GM12801 (cell line): ENCODE results near the gene TM4SF5.

Experiments
- TF ChIP-seq, protein P1 (sequence below): IDR thresholded peaks from one replicate; pipeline ENCODE4 v1.5.1; 2011; ENCODE audit warnings: control low read depth; ENCODE audit not compliant: insufficient read length; ENCODE audit errors: extremely low read depth

TM4SF5 gene

GRCh38 chr17:4810696-4811290 lies 39.1 kb downstream of the TM4SF5 start:
- TF ChIP-seq, protein P1, sequence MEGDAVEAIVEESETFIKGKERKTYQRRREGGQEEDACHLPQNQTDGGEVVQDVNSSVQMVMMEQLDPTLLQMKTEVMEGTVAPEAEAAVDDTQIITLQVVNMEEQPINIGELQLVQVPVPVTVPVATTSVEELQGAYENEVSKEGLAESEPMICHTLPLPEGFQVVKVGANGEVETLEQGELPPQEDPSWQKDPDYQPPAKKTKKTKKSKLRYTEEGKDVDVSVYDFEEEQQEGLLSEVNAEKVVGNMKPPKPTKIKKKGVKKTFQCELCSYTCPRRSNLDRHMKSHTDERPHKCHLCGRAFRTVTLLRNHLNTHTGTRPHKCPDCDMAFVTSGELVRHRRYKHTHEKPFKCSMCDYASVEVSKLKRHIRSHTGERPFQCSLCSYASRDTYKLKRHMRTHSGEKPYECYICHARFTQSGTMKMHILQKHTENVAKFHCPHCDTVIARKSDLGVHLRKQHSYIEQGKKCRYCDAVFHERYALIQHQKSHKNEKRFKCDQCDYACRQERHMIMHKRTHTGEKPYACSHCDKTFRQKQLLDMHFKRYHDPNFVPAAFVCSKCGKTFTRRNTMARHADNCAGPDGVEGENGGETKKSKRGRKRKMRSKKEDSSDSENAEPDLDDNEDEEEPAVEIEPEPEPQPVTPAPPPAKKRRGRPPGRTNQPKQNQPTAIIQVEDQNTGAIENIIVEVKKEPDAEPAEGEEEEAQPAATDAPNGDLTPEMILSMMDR: no peak

DNA sequence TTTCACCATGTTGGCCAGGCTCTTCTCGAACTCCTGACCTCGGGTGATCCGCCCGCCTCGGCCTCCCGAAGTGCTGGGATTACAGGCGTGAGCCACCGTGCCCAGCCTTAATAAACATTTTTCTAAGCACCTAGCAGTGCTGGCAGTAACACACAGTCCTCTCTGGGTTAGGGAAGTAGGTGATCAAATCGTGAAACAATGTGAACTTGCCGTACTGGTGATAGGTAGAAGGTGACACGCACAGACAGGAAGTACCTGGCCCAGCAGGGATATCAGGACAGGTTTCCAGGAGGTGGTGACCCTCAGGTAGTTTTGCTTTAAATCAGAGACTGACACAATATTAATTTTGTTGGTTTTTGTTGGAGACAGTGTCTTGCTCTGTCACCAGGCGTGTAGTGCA lies 39.8 kb downstream of the TM4SF5 start:
- TF ChIP-seq, protein P1: no peak

- TF ChIP-seq, protein P1: no peak
Measured at GRCh38 chr17:4812690-4813089, 41.0 kb downstream of the TM4SF5 start.

DNA sequence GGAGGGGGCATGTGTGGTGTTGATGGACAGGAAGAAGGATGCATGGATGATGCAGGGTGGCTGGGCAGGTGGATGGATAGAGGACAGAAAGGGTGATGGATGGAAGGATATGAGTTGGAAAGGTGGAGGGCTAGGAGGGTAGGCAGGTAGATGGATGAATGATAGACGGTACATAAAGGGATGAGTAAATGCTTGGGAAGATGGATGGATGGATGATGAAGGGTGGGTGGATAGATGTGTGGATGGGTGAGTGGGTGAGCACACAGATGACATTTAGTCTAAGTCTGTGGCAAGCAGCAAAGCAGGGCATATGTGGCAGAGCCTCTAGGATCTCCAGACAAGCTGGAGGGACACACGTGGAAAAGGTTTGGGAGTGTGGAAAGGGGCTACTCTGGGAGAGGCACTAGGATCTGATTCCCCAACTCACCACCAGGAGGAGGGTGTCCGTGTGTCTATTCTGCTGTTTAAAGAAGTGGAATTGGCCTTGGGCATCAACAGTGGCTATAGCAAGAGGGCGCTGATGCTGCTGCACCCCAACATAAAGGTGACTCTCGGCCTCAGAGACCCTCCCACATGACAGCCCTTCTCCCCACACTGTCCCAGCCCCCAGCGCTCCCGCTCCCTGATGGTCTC lies 43.5 kb downstream of the TM4SF5 start:
- TF ChIP-seq, protein P1: no peak

DNA sequence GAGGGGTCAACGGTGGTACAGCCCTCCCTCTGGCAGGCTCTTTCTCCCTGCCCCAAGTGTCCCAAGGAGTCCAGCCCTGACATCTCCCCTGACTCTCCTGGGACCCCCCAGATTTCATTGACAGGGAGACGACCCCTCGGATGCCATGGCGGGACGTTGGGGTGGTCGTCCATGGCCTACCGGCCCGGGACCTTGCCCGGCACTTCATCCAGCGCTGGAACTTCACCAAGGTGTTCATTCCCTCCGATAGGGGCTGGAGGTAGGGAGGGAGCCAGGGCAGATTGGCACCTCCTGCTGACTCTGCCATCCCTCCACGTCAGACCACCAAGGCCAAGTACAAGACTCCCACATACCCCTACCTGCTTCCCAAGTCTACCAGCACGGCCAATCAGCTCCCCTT lies 45.1 kb downstream of the TM4SF5 start:
- TF ChIP-seq, protein P1: no peak

DNA sequence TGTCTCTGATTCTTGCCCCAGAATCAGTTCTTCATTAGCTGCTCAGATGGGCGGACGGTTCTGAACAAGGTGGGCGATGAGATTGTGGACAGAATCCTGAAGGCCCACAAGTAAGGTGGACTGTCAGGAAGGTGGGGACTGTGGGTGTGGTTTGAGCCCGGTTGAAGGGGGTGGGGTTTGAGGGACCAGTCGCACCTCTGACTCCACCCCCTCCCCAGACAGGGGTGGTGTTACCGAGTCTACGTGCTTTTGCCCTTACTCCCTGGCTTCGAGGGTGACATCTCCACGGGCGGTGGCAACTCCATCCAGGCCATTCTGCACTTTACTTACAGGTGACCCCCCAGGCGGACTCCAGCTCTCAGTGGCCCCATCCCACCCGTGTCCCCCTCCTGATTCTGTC lies 46.6 kb downstream of the TM4SF5 start:
- TF ChIP-seq, protein P1: no peak

GRCh38 chr17:4822835-4823234 lies 51.1 kb downstream of the TM4SF5 start:
- TF ChIP-seq, protein P1: no peak
